ENCODE measurements around the gene PEF1. TPM values are rescaled to one million over a fixed set of nuclear protein-coding genes. Genes with fewer than 3 reads are reported as not detected.
A peak's percentile ranks its signal among the peaks of the same experiment; 100 is the strongest.

PEF1 gene
- total and polyA plus RNA-seq, 2 of the 8 experiments (the other 6 are each of a cell fraction or from before 2014, with no cell fraction given): 35.2 to 69.2 TPM

- WGBS, 2 experiments (ENCODE audit: extremely low coverage in 1 of 2, insufficient coverage in 1 of 2, insufficient read length in 1 of 2, insufficient replicate concordance in 2 of 2, low coverage in 1 of 2, low lambda C conversion rate in 2 of 2, missing lambda C conversion rate in 1 of 2): 80% methylated on average over 7 of the region's 7 CpGs; no CpG with 5 or more reads in 1 of the 2 experiments
- Histone ChIP-seq H3K79me2 (ENCODE audit: control insufficient read depth in 1 of 2, insufficient read depth in 2 of 2, low read length in 2 of 2) (no peaks in the 10 kb centered on the region), H3K27ac (ENCODE audit: low read depth, low read length) (no peak overlapping the region), H3K4me3 (ENCODE audit: extremely low read depth in 1 of 4, insufficient read depth in 2 of 4, low read depth in 3 of 4, low read length in 4 of 4) (no peak overlapping the region), H3K4me1 (replicated peaks in 1 of 4; ENCODE audit: control insufficient read depth in 3 of 4, insufficient read depth in 4 of 4, low read length in 3 of 4) (peaks cover 0 to 12% (median 6%) of the 10 kb centered on the region in 4 experiments; a peak in 5 of 7 replicates), H2BK15ac (ENCODE audit: low read length) (0 out of 2 replicates have a peak overlapping the region, but pooled peaks have one; percentile 61), H3K9ac (replicated peaks in 1 of 4; ENCODE audit: extremely low read depth in 1 of 4, low read depth in 3 of 4, low read length in 3 of 4) (no peak overlapping the region), H3K79me1 (ENCODE audit: low read depth, low read length) (no peaks in the 10 kb centered on the region), H3K27me3 (replicated peaks in 1 of 4; ENCODE audit: control insufficient read depth in 3 of 4, extremely low read depth in 1 of 4, insufficient read depth in 3 of 4, low read length in 3 of 4) (no peaks in the 10 kb centered on the region), H2BK120ac (replicated peaks; ENCODE audit: low read depth, low read length) (no peak overlapping the region), H3K14ac (ENCODE audit: insufficient read length) (no peak overlapping the region), H3K56ac (replicated peaks; ENCODE audit: insufficient read length, low read depth, low read length) (no peak overlapping the region), H3K18ac (ENCODE audit: extremely low read depth, low read length) (no peak overlapping the region), H3K9me3 (ENCODE audit: insufficient read depth in 2 of 2, low read depth in 1 of 2, low read length in 1 of 2) (no peaks in the 10 kb centered on the region), H4K8ac (ENCODE audit: extremely low read depth, insufficient read depth, low read length) (no peak overlapping the region), H3K4me2 (ENCODE audit: insufficient read depth in 1 of 2, low read depth in 2 of 2, low read length in 2 of 2) (no peak overlapping the region), H4K5ac (ENCODE audit: insufficient read length, low read depth, low read length) (no peak overlapping the region), H2BK12ac (ENCODE audit: low read depth, low read length) (0 out of 2 replicates have a peak overlapping the region, but pooled peaks have one; percentile 50), H3K23ac (ENCODE audit: insufficient read length) (no peak overlapping the region), H3K4ac (replicated peaks; ENCODE audit: insufficient read length, low read depth, low read length) (no peak overlapping the region), H4K20me1 (replicated peaks in 1 of 2; ENCODE audit: control insufficient read depth in 1 of 2, insufficient read depth in 2 of 2, low read length in 2 of 2) (no peaks in the 10 kb centered on the region), H4K91ac (replicated peaks; ENCODE audit: insufficient read length, low read length) (no peak overlapping the region), H3K23me2 (ENCODE audit: low read depth, low read length) (no peaks in the 10 kb centered on the region), H2BK5ac (ENCODE audit: low read depth, low read length) (no peak overlapping the region), H3K36me3 (ENCODE audit: control insufficient read depth in 2 of 4, insufficient read depth in 4 of 4, low read length in 3 of 4) (no peaks in the 10 kb centered on the region), H2AK5ac (ENCODE audit: low read depth, low read length) (no peak overlapping the region), H2BK20ac (ENCODE audit: low read length) (no peak overlapping the region), H2AFZ (ENCODE audit: low read length) (no peak overlapping the region)
- FAIRE-seq (no peak), DNase-seq (ENCODE audit: low read depth in 1 of 2, low spot score in 2 of 2) (no peak)
- POLR2A ChIA-PET (ENCODE audit: partially characterized antibody): interaction anchor here (0.6 to 1.9 kb wide), 5 partner anchors 17 to 95 kb away, joined by 3 to 6 read pairs (median 3); no protein-coding TSS in a partner anchor
- TF ChIP-seq SP4 (IDR thresholded peaks at IDR 0.05; ENCODE audit: low read length): no peak
- no peak for TF ChIP-seq RAD21 (IDR thresholded peaks at IDR 0.05 in 1 of 2, conservative IDR thresholded peaks at IDR 0.05 in 1 of 2; ENCODE audit: low read depth in 2 of 2, low read length in 2 of 2)
- no peak for TF ChIP-seq CHD2 (IDR thresholded peaks at IDR 0.05; ENCODE audit: low read length)
- no peak for TF ChIP-seq KDM5A (IDR thresholded peaks at IDR 0.05; ENCODE audit: low read length)
- TF ChIP-seq SIRT6 (IDR thresholded peaks at IDR 0.05; ENCODE audit: low read length): no peak
- TF ChIP-seq SAP30 (IDR thresholded peaks at IDR 0.05; ENCODE audit: insufficient read depth, insufficient replicate concordance, low read length): no peak
- TF ChIP-seq CHD1 (IDR thresholded peaks at IDR 0.05; ENCODE audit: low read depth, low read length): no peak
- TF ChIP-seq SIN3A (conservative IDR thresholded peaks at IDR 0.05 in 1 of 2, IDR thresholded peaks at IDR 0.05 in 1 of 2; ENCODE audit: low read depth in 1 of 2, low read length in 2 of 2): no peak
- TF ChIP-seq E2F6 (IDR thresholded peaks at IDR 0.05): no peak
- CTCF ChIA-PET (ENCODE audit: partially characterized antibody): interaction anchor here (0.9 to 19.3 kb wide), 19 partner anchors 12 to 299 kb away, joined by 3 to 370 read pairs (median 11); partner anchors contain the start of gene COL16A1
Measured at GRCh38 chr1:31665234-31665878, 20.7 kb upstream of the PEF1 start.
